Bronchial epithelial cell (primary cell): Measurements from ENCODE around the gene RTN4RL1. TPM values are rescaled to one million over a fixed set of nuclear protein-coding genes. Genes with fewer than 3 reads are reported as not detected.
"Not testable (repeated sequence)": the region's sequence is repeated elsewhere in the genome, so short reads cannot be mapped to it uniquely, and the experiment has no call there.

ENCODE experiments used
- DNase-seq: peaks from one replicate; pipeline ENCODE4 v3.0.0-alpha.2; 2010; ENCODE audit warnings: low read depth
- FAIRE-seq: peaks from 2 replicates; lab custom pipeline; 2011; peaks lifted over from hg19 to GRCh38; lab: Jason Lieb, UNC
- H3K27me3 ChIP-seq: 2 replicates; pipeline ENCODE4 v1.5.1; 2011; ENCODE audit warnings: low read length; ENCODE audit not compliant: control insufficient read depth, insufficient read depth
- H3K36me3 ChIP-seq: 2 replicates; pipeline ENCODE4 v1.5.1; 2011; ENCODE audit warnings: low read length; ENCODE audit not compliant: control insufficient read depth, insufficient read depth
- H3K4me3 ChIP-seq: 2 replicates; pipeline ENCODE4 v1.5.1; 2011; ENCODE audit warnings: mild to moderate bottlenecking, low read depth, low read length, control low read depth
- CTCF ChIP-seq: IDR thresholded peaks from 2 replicates; pipeline ENCODE4 v1.5.1; 2011; ENCODE audit warnings: mild to moderate bottlenecking, moderate library complexity, low read length, control low read depth, inconsistent platforms; ENCODE audit not compliant: insufficient read depth, severe bottlenecking
- total RNA-seq: library from RNA; depleted of rRNA; stranded (reverse); fragments of >200 nt; gene quantifications from 2 replicates; pipeline ENCODE4 v1.2.1, GENCODE V29; 2014

RTN4RL1 gene
- total RNA-seq, 1 donor from 2014 or later: 0.26 TPM

- DNase-seq: no peak
- FAIRE-seq: no peak
These were observed 8.6 kb downstream of the RTN4RL1 start for GRCh38 chr17:2016494-2016893.

GRCh38 chr17:2015314-2015713 lies 9.8 kb downstream of the RTN4RL1 start:
- FAIRE-seq: no peak
- no peak for TF ChIP-seq CTCF
- no peak for DNase-seq
- Histone ChIP-seq H3K27me3 (peaks cover 2% of the 10 kb centered on the region), H3K4me3 (no peak overlapping the region), H3K36me3 (no peaks in the 10 kb centered on the region)

More at GRCh38 chr17:2016494-2016893, 8.6 kb downstream of the RTN4RL1 start:
- no peak overlapping the region for H3K4me3 ChIP-seq
- H3K36me3 ChIP-seq: no peaks in the 10 kb centered on the region
- H3K27me3 ChIP-seq: peaks cover 5% of the 10 kb centered on the region
- TF ChIP-seq CTCF: no peak

GRCh38 chr17:2013994-2014317 lies 11.2 kb downstream of the RTN4RL1 start:
- TF ChIP-seq CTCF: no peak
- Histone ChIP-seq H3K27me3 (no peaks in the 10 kb centered on the region), H3K4me3 (no peak overlapping the region), H3K36me3 (no peaks in the 10 kb centered on the region)
- FAIRE-seq (no peak), DNase-seq (no peak)

- not testable (repeated sequence) for DNase-seq, FAIRE-seq, H3K27me3 ChIP-seq, H3K36me3 ChIP-seq, H3K4me3 ChIP-seq
These were observed 11.7 kb downstream of the RTN4RL1 start for GRCh38 chr17:2013220-2013993.

- Histone ChIP-seq H3K36me3 (no peaks in the 10 kb centered on the region), H3K27me3 (no peaks in the 10 kb centered on the region), H3K4me3 (no peak overlapping the region)
- no peak for TF ChIP-seq CTCF
- no peak for DNase-seq
- no peak for FAIRE-seq
These were observed 12.6 kb downstream of the RTN4RL1 start for GRCh38 chr17:2012499-2012898.

GRCh38 chr17:2011411-2012371 lies 13.4 kb downstream of the RTN4RL1 start:
- Histone ChIP-seq H3K4me3 (no peak overlapping the region), H3K27me3 (peaks cover 1% of the 10 kb centered on the region), H3K36me3 (no peaks in the 10 kb centered on the region)
- TF ChIP-seq CTCF: no peak
- peak; percentile 46 for DNase-seq
- FAIRE-seq: no peak
